Measurements from ENCODE around the gene ATP5F1E. TPM values are rescaled to one million over a fixed set of nuclear protein-coding genes. Genes with fewer than 3 reads are reported as not detected.
"Not testable (repeated sequence)": the region's sequence is repeated elsewhere in the genome, so short reads cannot be mapped to it uniquely, and the experiment has no call there.

Gene ATP5F1E
- total and polyA plus RNA-seq, 4 donors: 11.7 to 148 (median 27.7) TPM

DNA sequence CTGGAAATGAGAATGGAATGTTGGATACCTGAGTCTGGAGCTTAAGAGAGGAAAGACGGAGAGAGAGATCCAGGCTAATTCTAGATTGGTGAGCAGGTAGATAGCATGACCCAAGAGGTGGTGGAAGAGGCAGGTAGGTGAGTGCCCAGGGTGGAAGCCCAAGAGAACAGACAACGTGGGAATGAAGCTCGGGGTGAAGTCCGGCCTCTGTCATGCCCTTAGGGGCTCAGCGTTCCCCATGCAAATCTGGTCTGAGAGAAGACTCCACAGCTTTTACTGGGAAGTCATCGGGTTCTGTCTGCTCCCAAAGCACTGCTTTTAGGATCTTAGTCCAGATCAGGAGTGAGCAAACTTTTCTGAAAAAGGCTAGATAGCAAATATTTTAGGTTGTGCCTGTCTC, 47.4 kb downstream of the ATP5F1E start:
- Histone ChIP-seq H3K27ac (ENCODE audit: low read depth in 1 of 2, low read length in 2 of 2) (no peak overlapping the region), H3K9me3 (ENCODE audit: control insufficient read depth in 4 of 4, low read length in 3 of 4) (no peaks in the 10 kb centered on the region), H3K27me3 (ENCODE audit: control insufficient read depth in 4 of 4, insufficient read depth in 4 of 4, low read length in 3 of 4) (no peaks in the 10 kb centered on the region), H3K9ac (ENCODE audit: low read depth in 1 of 2, low read length in 2 of 2) (no peak overlapping the region), H3K4me3 (ENCODE audit: low read depth in 1 of 3, low read length in 3 of 3) (no peak overlapping the region), H3K36me3 (ENCODE audit: control insufficient read depth in 4 of 4, insufficient read depth in 3 of 4, low read depth in 1 of 4, low read length in 3 of 4) (peaks cover 3 to 26% (median 20%) of the 10 kb centered on the region in 4 donors), H3K4me1 (ENCODE audit: control insufficient read depth in 4 of 4, insufficient read depth in 4 of 4, low read length in 3 of 4) (peaks cover 5 to 35% (median 23%) of the 10 kb centered on the region in 4 donors)
- WGBS: 82% methylated on average over 6 of the region's 6 CpGs
- DNase-seq (ENCODE audit: low spot score): peak; percentile 20
- TF ChIP-seq TAF1 (conservative IDR thresholded peaks at IDR 0.05): no peak
- no peak for TF ChIP-seq GABPA (IDR thresholded peaks at IDR 0.05 in 1 of 2, conservative IDR thresholded peaks at IDR 0.05 in 1 of 2)
- TF ChIP-seq REST (IDR thresholded peaks at IDR 0.05): no peak
- TF ChIP-seq EGR1 (IDR thresholded peaks at IDR 0.05; ENCODE audit: low read depth in 2 of 2): no peak
- no peak for TF ChIP-seq HNF4A (conservative IDR thresholded peaks at IDR 0.05)
- TF ChIP-seq JUND (IDR thresholded peaks at IDR 0.05): no peak
- TF ChIP-seq NR2F2 (IDR thresholded peaks at IDR 0.05): no peak
- no peak for TF ChIP-seq RXRA (IDR thresholded peaks at IDR 0.05)
- TF ChIP-seq FOXA2 (IDR thresholded peaks at IDR 0.05): no peak
- TF ChIP-seq HNF4G (IDR thresholded peaks at IDR 0.05): no peak
- TF ChIP-seq, protein P1, sequence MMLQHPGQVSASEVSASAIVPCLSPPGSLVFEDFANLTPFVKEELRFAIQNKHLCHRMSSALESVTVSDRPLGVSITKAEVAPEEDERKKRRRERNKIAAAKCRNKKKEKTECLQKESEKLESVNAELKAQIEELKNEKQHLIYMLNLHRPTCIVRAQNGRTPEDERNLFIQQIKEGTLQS (IDR thresholded peaks at IDR 0.05): no peak
- TF ChIP-seq YY1 (IDR thresholded peaks at IDR 0.05): no peak
- no peak for TF ChIP-seq FOXA1 (IDR thresholded peaks at IDR 0.05)
- TF ChIP-seq CTCF (IDR thresholded peaks at IDR 0.05; ENCODE audit: low read depth, low read length, missing input control): no peak
- TF ChIP-seq SP1 (IDR thresholded peaks at IDR 0.05): no peak

DNA sequence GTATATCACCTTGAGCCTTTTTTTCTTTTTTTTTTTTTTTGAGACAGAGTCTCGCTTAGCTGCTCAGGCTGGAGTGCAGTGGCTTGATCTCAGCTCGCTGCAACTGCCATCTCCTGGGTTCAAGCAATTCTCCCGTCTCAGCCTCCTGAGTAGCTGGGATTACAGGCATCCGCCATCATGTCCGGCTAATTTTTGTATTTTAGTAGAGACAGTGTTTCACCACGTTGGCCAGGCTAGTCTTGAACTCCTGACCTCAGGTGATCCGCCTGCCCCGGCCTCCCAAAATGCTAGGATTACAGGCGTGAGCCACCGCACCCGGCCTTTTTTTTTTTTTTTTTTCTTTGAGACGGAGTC, 49.0 kb downstream of the ATP5F1E start:
- not testable (repeated sequence) for H3K9ac ChIP-seq (ENCODE audit: low read depth in 1 of 2, low read length in 2 of 2); H3K27ac ChIP-seq (ENCODE audit: low read depth in 1 of 2, low read length in 2 of 2); H3K27me3 ChIP-seq (ENCODE audit: control insufficient read depth in 4 of 4, insufficient read depth in 4 of 4, low read length in 3 of 4); H3K4me3 ChIP-seq (ENCODE audit: low read depth in 1 of 3, low read length in 3 of 3); DNase-seq (ENCODE audit: low spot score); H3K9me3 ChIP-seq (ENCODE audit: control insufficient read depth in 4 of 4, low read length in 3 of 4)
- Histone ChIP-seq H3K36me3 (ENCODE audit: control insufficient read depth in 4 of 4, insufficient read depth in 3 of 4, low read depth in 1 of 4, low read length in 3 of 4) (peaks cover 0 to 13% (median 10%) of the 10 kb centered on the region in 4 donors), H3K4me1 (ENCODE audit: control insufficient read depth in 4 of 4, insufficient read depth in 4 of 4, low read length in 3 of 4) (peaks cover 5 to 35% (median 22%) of the 10 kb centered on the region in 4 donors)
- WGBS: 83% methylated on average over 12 of the region's 12 CpGs

Data from liver (tissue), 9 donors.